HG03196 (cell line): ENCODE measurements around the gene RIMS3.
"Not testable (repeated sequence)": the region's sequence is repeated elsewhere in the genome, so short reads cannot be mapped to it uniquely, and the experiment has no call there.

Source experiments
- ATAC-seq: cut with Tn5 transposase; IDR thresholded peaks from one replicate; pipeline ENCODE4 v1.9.1; 2021; ENCODE audit not compliant: unreplicated experiment

RIMS3 gene

DNA sequence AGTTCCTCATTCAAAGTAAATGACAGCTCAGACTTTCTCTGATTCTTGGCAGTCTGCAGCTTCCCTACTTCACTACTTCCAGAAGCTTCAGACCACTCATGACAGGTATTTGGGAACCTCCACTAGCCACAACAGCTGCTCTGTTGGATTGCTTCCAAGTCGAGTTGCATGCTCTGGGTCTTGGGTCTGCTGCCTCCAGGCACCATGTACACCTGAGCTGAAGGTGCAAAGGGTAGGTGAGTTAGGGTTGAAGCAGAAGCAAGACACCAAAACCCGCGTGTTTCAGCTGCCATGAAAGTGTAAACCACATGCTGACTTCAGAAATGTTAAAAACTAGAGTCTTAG is 71.3 kb downstream of the RIMS3 start:
- no peak for ATAC-seq

DNA sequence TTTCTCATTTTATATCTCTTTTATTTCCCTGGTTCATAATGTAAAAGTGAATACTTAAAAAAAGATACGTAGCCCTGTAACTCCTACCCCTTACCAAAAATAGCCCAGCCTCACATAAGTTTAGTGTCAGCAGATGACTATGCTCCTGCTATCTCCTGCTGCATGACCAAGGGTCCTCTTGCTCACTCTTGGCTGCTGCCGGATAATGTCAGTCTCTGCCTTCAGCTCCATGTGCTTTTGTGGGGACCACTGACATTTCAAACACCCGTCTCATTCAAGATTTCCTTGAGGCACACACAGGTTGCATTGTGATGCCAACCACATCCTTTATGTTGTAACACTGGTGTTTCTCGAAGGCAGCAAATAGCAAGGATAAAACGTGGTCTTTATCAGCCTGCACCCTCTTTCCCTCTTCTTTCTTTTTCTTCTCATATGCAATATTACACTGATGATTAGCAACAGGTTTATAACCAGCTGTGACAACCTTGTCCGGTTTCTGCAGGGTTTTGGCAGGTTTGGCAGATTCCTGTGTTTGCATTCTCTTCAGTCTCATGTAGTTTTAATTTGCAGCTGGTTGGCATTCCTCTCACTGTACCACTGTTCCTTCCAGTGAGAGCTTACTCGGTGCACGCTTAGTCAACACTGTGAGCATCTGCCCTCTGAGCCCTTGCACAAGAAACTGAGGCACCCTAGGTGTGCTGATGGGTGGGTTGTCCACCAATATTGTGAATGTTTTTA is 71.9 kb downstream of the RIMS3 start:
- no peak for ATAC-seq

DNA sequence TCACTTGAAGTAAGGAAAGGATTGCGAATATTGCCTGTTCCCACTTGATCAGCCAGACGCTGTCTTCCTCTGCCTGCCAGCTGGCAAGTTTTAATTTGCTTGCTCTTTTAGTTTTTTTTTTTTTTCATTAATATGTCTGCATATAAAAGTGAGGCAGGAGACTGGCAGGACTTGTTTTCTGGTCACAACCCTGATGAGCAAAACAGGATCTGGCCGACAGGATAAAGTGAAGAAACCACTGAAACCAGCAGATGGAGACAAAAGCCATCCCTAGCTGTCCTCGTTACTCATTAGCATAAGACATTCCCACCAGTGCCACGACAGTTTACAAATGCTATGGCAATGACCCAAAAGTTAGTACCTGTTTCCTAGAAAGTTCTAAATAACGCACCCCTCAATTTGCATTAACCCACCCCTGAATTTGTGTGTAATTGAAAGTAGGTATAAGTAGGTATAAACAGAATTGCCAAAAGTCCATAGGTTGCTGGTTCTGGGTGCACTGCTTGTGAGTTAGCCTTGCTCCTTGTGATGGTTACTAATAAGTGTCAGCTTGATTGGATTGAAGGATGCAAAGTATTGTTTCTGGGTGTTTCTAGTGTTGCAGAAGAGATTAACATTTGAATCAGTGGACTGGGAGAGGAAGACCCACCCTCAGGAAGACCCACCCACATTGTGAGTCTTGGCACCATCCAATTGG is 73.2 kb downstream of the RIMS3 start:
- ATAC-seq: no peak

DNA sequence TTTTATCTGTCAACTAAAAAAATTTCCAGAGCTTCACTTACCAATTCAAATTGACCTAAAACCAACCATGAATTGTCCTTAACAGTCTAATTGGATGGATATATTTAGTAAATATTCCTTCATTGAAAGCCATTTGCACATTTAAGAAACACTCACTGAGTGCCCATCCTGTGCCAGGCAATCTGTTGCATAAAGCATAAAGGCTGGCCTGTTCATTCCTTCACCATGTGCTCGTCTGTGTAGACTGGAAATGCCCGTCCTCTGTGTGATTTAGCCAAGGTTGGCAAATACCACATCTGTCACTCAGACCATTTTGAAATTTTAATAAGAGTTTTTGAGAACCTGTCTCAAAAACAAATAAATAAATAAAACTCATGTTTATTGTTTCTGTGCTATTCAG is 76.9 kb downstream of the RIMS3 start:
- no peak for ATAC-seq

DNA sequence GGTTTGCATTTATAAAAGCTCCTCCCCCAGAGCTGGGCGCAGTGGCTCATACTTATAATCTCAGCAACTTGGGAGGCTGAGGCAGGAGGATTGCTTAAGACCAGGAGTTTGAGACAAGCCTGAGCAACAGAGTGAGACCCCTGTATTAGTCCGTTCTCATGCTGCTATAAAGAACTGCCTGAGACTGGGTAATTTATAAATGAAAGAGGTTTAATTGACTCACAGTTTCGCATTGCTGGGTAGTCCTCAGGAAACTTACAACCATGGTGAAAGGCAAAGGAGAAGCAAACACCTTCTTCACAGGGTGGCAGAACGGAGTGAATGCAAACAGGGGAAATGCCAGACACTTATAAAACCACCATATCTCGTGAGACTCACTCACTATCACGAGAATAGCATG is 81.5 kb downstream of the RIMS3 start:
- no peak for ATAC-seq

DNA sequence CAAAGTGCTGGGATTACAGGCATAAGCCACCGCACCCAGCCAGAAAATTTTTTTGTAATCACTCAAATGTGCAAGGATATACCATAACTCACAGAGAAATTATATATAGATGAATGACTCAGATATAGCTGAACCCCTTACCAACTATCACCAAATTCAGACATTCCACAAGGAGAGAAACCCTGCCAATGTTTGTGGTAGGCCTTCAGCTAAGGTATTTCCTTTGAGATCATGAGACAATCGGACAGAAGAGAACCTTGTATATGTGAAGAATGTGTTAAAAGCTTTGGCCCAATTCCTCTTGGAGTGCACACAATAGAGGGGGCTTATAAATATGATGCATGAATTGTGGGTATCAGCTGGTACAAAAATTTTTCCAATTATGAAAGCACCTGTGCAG is 83.4 kb downstream of the RIMS3 start:
- ATAC-seq: no peak

DNA sequence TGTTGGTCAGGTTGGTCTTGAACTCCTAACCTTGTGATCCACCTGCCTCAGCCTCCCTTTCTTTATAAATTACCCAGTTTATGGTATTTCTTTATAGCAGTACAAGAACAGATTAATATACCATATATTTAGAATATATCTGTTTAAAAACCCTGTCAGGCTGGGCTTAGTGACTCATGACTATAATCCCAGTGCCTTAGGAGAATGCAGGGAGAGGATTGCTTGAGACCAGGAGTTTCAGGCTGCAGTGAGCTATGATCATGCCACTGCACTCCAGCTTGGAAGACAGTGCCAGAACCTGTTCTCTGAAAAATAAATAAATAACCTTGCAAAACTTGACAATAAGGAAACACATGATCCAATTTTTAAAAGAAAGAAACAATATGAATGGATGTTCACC is 90.1 kb downstream of the RIMS3 start:
- ATAC-seq: no peak

DNA sequence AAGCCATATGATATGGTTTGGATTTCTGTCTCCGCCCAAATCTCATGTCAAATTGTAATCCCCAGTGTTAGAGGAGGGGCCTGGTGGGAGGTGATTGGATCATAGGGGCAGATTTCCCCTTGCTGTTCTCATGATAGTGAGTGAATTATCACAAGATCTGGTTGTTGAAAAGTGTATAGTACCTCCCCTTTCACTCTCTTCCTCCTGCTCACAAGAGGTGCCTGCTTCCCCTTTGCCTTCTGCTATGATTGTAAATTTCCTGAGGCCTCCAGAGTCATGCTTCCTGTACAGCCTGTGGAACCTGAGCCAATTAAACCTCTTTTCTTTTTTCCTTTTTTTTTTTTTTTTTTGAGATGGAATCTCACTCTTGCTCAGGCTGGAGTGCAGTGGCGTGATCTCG is 90.7 kb downstream of the RIMS3 start:
- not testable (repeated sequence) for ATAC-seq
